HG02759 (cell line): ENCODE data around the gene RAD51B.
A peak's percentile ranks its signal among the peaks of the same experiment; 100 is the strongest.
"Not testable (repeated sequence)": the region's sequence is repeated elsewhere in the genome, so short reads cannot be mapped to it uniquely, and the experiment has no call there.

Experiments
- ATAC-seq: cut with Tn5 transposase; IDR thresholded peaks from one replicate; pipeline ENCODE4 v1.9.1; 2021; ENCODE audit warnings: mild to moderate bottlenecking, moderate library complexity; ENCODE audit not compliant: unreplicated experiment

The RAD51B gene

GRCh38 chr14:68198713-68199495 lies 379.3 kb downstream of the RAD51B start:
- no peak for ATAC-seq

- ATAC-seq = no peak
These were observed 380.1 kb downstream of the RAD51B start for GRCh38 chr14:68199554-68200151.

- ATAC-seq = no peak
These were observed 384.3 kb downstream of the RAD51B start for GRCh38 chr14:68203871-68204270.

- ATAC-seq = no peak
These were observed 388.6 kb downstream of the RAD51B start for GRCh38 chr14:68208218-68208617.

- ATAC-seq = no peak
These were observed 389.2 kb downstream of the RAD51B start for GRCh38 chr14:68208626-68209317.

GRCh38 chr14:68210729-68211299 lies 391.2 kb downstream of the RAD51B start:
- ATAC-seq = peak; percentile 91

- ATAC-seq = no peak
These were observed 391.8 kb downstream of the RAD51B start for GRCh38 chr14:68211421-68211820.

- no peak for ATAC-seq
These were observed 392.3 kb downstream of the RAD51B start for GRCh38 chr14:68211886-68212285.

- ATAC-seq = no peak
These were observed 392.8 kb downstream of the RAD51B start for GRCh38 chr14:68212361-68212760.

GRCh38 chr14:68214431-68214830 lies 394.9 kb downstream of the RAD51B start:
- ATAC-seq = no peak

- no peak for ATAC-seq
These were observed 396.1 kb downstream of the RAD51B start for GRCh38 chr14:68215629-68216028.

GRCh38 chr14:68216079-68216478 lies 396.5 kb downstream of the RAD51B start:
- ATAC-seq = no peak

- no peak for ATAC-seq
These were observed 397.4 kb downstream of the RAD51B start for GRCh38 chr14:68216957-68217356.

GRCh38 chr14:68217791-68218340 lies 398.3 kb downstream of the RAD51B start:
- no peak for ATAC-seq

- no peak for ATAC-seq
These were observed 399.8 kb downstream of the RAD51B start for GRCh38 chr14:68219407-68219806.

- not testable (repeated sequence) for ATAC-seq
These were observed 401.5 kb downstream of the RAD51B start for GRCh38 chr14:68221046-68221445.

GRCh38 chr14:68222154-68222553 lies 402.6 kb downstream of the RAD51B start:
- no peak for ATAC-seq

GRCh38 chr14:68222726-68223125 lies 403.1 kb downstream of the RAD51B start:
- no peak for ATAC-seq

- ATAC-seq = no peak
These were observed 404.1 kb downstream of the RAD51B start for GRCh38 chr14:68223631-68224030.

GRCh38 chr14:68225321-68225720 lies 405.7 kb downstream of the RAD51B start:
- no peak for ATAC-seq

- no peak for ATAC-seq
These were observed 406.9 kb downstream of the RAD51B start for GRCh38 chr14:68226523-68226922.
